ENCODE measurements around the gene MROH7. TPM values are rescaled to one million over a fixed set of nuclear protein-coding genes. Genes with fewer than 3 reads are reported as not detected.

The MROH7 gene
- total RNA-seq, result 0.42 TPM

GRCh38 chr1:54640863-54641836, at the start of gene MROH7:
MROH7 (plus strand) TSS chr1:54641786; CDS start chr1:54652927, 11,141 bp downstream.
- H3K4me1 ChIP-seq (ENCODE audit: insufficient read depth, low read length), result no peaks in the 10 kb centered on the region
- peaks cover 6% of the 10 kb centered on the region for H3K9me3 ChIP-seq (ENCODE audit: low read depth, low read length)
- H3K27me3 ChIP-seq (ENCODE audit: insufficient read depth, low read length), result no peaks in the 10 kb centered on the region
- no peak within 1 kb of the TSS for H3K4me3 ChIP-seq (ENCODE audit: low read length)

- H3K27me3 ChIP-seq (ENCODE audit: insufficient read depth, low read length), result no peaks in the 10 kb centered on the region
- H3K9me3 ChIP-seq (ENCODE audit: low read depth, low read length), result no peaks in the 10 kb centered on the region
- H3K4me1 ChIP-seq (ENCODE audit: insufficient read depth, low read length), result no peaks in the 10 kb centered on the region
- no peak overlapping the region for H3K4me3 ChIP-seq (ENCODE audit: low read length)
These were observed 47.9 kb upstream of the MROH7 start for GRCh38 chr1:54593571-54594160.

DNA sequence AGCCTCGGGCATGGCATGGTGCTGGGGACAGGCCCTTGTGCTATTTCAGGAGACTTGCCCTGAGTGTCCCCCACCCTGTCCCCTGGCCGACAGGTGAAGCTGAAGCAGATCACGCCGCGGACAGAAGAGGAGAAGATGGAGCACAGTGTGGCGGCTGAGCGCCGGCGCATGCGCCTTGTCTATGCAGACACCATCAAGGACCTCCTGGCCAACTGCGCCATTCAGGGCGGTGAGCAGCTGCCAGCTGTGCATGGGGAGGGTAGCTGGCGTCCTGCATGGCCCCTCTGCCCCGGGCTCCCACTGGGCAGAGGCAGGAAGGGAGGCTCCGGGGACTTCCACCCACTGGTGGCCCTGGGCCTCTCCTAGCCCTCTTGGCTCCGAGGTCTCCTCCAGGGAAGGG, 47.1 kb upstream of the MROH7 start:
- H3K4me1 ChIP-seq (ENCODE audit: insufficient read depth, low read length), result no peaks in the 10 kb centered on the region
- H3K9me3 ChIP-seq (ENCODE audit: low read depth, low read length), result no peaks in the 10 kb centered on the region
- no peak overlapping the region for H3K4me3 ChIP-seq (ENCODE audit: low read length)
- no peaks in the 10 kb centered on the region for H3K27me3 ChIP-seq (ENCODE audit: insufficient read depth, low read length)

- no peak overlapping the region for H3K4me3 ChIP-seq (ENCODE audit: low read length)
- H3K4me1 ChIP-seq (ENCODE audit: insufficient read depth, low read length), result no peaks in the 10 kb centered on the region
- H3K9me3 ChIP-seq (ENCODE audit: low read depth, low read length), result no peaks in the 10 kb centered on the region
- no peaks in the 10 kb centered on the region for H3K27me3 ChIP-seq (ENCODE audit: insufficient read depth, low read length)
These were observed 45.6 kb upstream of the MROH7 start for GRCh38 chr1:54595956-54596498.

GRCh38 chr1:54596756-54597155, 44.8 kb upstream of the MROH7 start:
- Histone ChIP-seq H3K4me1 (ENCODE audit: insufficient read depth, low read length) (no peaks in the 10 kb centered on the region), H3K27me3 (ENCODE audit: insufficient read depth, low read length) (no peaks in the 10 kb centered on the region), H3K4me3 (ENCODE audit: low read length) (no peak overlapping the region), H3K9me3 (ENCODE audit: low read depth, low read length) (no peaks in the 10 kb centered on the region)

- Histone ChIP-seq H3K4me1 (ENCODE audit: insufficient read depth, low read length) (no peaks in the 10 kb centered on the region), H3K27me3 (ENCODE audit: insufficient read depth, low read length) (no peaks in the 10 kb centered on the region), H3K9me3 (ENCODE audit: low read depth, low read length) (no peaks in the 10 kb centered on the region), H3K4me3 (ENCODE audit: low read length) (no peak overlapping the region)
These were observed 44.0 kb upstream of the MROH7 start for GRCh38 chr1:54597455-54598030.

DNA sequence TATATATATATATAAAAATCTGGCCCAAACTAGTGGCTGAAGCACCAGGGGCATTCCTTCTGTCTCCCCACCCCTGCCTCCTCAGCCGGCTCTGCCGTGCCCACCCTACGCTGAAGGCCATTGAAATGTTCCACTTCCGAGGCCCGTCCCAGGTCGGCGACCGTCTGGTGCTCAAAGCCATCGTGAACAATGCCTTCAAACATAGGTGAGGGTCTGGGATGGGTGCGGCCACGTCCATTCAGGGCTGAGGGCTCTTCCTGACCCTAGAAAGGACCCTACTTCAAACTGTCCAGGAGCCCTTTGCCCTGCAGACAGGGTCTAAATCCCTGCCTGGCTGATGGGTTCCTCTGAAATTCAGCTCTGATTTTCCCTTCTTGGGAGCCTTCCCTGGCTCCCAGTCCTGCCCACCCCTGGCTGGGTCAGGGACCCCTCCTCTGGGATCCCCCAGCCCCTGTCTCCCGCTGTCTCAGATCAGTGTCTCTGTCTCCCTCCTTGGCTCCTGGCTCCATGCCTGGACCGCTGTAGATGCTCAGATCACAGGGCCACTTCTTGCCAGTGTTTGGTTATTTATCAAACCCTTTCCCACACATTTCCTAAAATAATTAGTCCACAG, 42.3 kb upstream of the MROH7 start:
- Histone ChIP-seq H3K9me3 (ENCODE audit: low read depth, low read length) (no peaks in the 10 kb centered on the region), H3K27me3 (ENCODE audit: insufficient read depth, low read length) (no peaks in the 10 kb centered on the region), H3K4me3 (ENCODE audit: low read length) (no peak overlapping the region)

DNA sequence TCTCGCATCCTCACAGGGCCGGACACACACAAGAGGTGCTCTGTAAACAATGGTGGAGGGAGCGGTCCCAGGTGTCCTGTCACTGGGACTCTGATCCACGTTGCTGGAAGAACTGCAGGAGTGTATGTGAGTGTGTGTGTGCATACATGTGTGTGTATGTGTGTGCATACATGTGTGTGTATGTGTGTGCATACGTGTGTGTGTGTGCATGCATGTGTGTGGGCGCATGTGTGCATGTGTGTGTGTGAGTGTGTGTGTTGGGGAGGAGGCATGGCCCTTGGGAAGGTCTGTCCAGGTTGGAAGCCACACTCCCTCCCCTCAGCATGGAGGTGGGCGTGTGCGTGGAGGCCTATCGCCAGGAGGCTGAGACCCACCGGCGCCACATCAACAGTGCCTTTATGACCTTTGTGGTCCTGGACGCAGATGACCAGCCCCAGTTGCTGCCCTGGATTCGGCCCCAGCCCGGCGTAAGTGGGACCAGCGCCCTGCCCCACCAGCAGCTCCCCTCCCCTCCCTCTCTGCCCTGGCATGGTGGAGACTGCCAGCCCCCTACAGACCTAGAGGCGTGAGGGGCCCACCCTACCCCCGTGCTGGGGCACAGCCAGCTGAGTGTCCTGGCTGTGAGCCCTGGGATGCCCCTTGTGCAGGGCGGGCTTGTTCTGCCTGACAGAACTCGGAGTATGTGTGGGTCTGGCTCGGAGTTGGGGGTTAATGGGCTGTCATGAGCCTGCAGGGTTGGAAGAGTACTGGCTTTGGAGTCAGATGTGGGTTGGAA, 40.5 kb upstream of the MROH7 start:
- H3K27me3 ChIP-seq (ENCODE audit: insufficient read depth, low read length), result no peaks in the 10 kb centered on the region

More for the DNA sequence above, 42.3 kb upstream of the MROH7 start:
- no peaks in the 10 kb centered on the region for H3K4me1 ChIP-seq (ENCODE audit: insufficient read depth, low read length)

DNA sequence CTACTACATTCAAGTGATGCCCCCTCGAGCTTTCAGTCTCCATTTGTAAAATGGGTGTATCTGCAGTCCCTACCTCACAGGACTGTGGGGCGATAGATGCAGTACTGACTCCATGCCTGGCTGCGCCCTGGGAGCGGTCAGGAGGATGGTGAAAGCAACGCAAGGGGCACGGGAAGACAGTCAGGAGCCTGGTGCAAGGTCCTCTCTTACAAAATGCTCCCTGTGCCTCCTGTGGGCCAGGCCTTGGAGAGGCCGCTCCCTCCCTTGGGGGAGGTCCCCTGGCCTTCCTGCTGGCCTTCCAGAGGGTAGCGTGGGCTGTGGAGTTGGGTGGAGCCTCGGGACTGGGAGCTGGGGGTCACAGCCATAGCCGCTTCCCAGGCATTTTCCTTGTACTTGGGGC, 39.9 kb upstream of the MROH7 start:
- H3K9me3 ChIP-seq (ENCODE audit: low read depth, low read length), result no peaks in the 10 kb centered on the region
- H3K4me3 ChIP-seq (ENCODE audit: low read length), result no peak overlapping the region
- H3K4me1 ChIP-seq (ENCODE audit: insufficient read depth, low read length), result no peaks in the 10 kb centered on the region
- no peaks in the 10 kb centered on the region for H3K27me3 ChIP-seq (ENCODE audit: insufficient read depth, low read length)

More for the DNA sequence above, 40.5 kb upstream of the MROH7 start:
- H3K4me3 ChIP-seq (ENCODE audit: low read length), result no peak overlapping the region
- H3K9me3 ChIP-seq (ENCODE audit: low read depth, low read length), result no peaks in the 10 kb centered on the region
- H3K4me1 ChIP-seq (ENCODE audit: insufficient read depth, low read length), result no peaks in the 10 kb centered on the region

- H3K27me3 ChIP-seq (ENCODE audit: insufficient read depth, low read length), result no peaks in the 10 kb centered on the region
- H3K9me3 ChIP-seq (ENCODE audit: low read depth, low read length), result no peaks in the 10 kb centered on the region
These were observed 39.0 kb upstream of the MROH7 start for GRCh38 chr1:54602554-54602953.

GRCh38 chr1:54603241-54603640, 38.3 kb upstream of the MROH7 start:
- no peak overlapping the region for H3K4me3 ChIP-seq (ENCODE audit: low read length)
- H3K27me3 ChIP-seq (ENCODE audit: insufficient read depth, low read length), result no peaks in the 10 kb centered on the region
- H3K9me3 ChIP-seq (ENCODE audit: low read depth, low read length), result no peaks in the 10 kb centered on the region
- no peaks in the 10 kb centered on the region for H3K4me1 ChIP-seq (ENCODE audit: insufficient read depth, low read length)

More at GRCh38 chr1:54602554-54602953, 39.0 kb upstream of the MROH7 start:
- Histone ChIP-seq H3K4me3 (ENCODE audit: low read length) (no peak overlapping the region), H3K4me1 (ENCODE audit: insufficient read depth, low read length) (no peaks in the 10 kb centered on the region)

GRCh38 chr1:54604051-54604450, 37.5 kb upstream of the MROH7 start:
- Histone ChIP-seq H3K9me3 (ENCODE audit: low read depth, low read length) (no peaks in the 10 kb centered on the region), H3K4me1 (ENCODE audit: insufficient read depth, low read length) (no peaks in the 10 kb centered on the region), H3K27me3 (ENCODE audit: insufficient read depth, low read length) (no peaks in the 10 kb centered on the region), H3K4me3 (ENCODE audit: low read length) (no peak overlapping the region)

GRCh38 chr1:54604572-54605370, 36.8 kb upstream of the MROH7 start:
- Histone ChIP-seq H3K9me3 (ENCODE audit: low read depth, low read length) (no peaks in the 10 kb centered on the region), H3K27me3 (ENCODE audit: insufficient read depth, low read length) (no peaks in the 10 kb centered on the region), H3K4me3 (ENCODE audit: low read length) (no peak overlapping the region), H3K4me1 (ENCODE audit: insufficient read depth, low read length) (no peaks in the 10 kb centered on the region)

All from mononuclear cell (primary cell).